WTC11 (cell line): ENCODE measurements around the gene GALNTL6.
"Not testable (repeated sequence)": the region's sequence is repeated elsewhere in the genome, so short reads cannot be mapped to it uniquely, and the experiment has no call there.

Experiments
- CBFB ChIP-seq: sonication (generic); formaldehyde crosslinking; IDR thresholded peaks from 2 replicates; pipeline ENCODE4 v1.8.1; 2022; ENCODE audit warnings: mild to moderate bottlenecking, low read depth, missing genetic modification reagents
- NR1H2 ChIP-seq: sonication (generic); formaldehyde crosslinking; IDR thresholded peaks from 2 replicates; pipeline ENCODE4 v1.9.0; 2021; ENCODE audit warnings: mild to moderate bottlenecking, moderate library complexity, missing genetic modification reagents
- NR3C1 ChIP-seq: sonication (generic); formaldehyde crosslinking; conservative IDR thresholded peaks from 2 replicates; pipeline ENCODE4 v1.8.1; 2023; ENCODE audit warnings: low read depth, mild to moderate bottlenecking, missing genetic modification reagents
- TF ChIP-seq, protein P1 (sequence below): fragments of 200-600 bp; IDR thresholded peaks from 2 replicates; pipeline ENCODE4 v1.8.0; 2022; ENCODE audit warnings: antibody characterized with exemption
- TF ChIP-seq, protein P2 (sequence below): sonication (generic); formaldehyde crosslinking; IDR thresholded peaks from 2 replicates; pipeline ENCODE4 v1.8.1; 2023; ENCODE audit warnings: mild to moderate bottlenecking, missing genetic modification reagents, moderate library complexity
- TF ChIP-seq, protein P3 (sequence below): sonication (generic); formaldehyde crosslinking; conservative IDR thresholded peaks from 2 replicates; pipeline ENCODE4 v1.8.1; 2023; ENCODE audit warnings: mild to moderate bottlenecking, low read depth, missing genetic modification reagents, moderate library complexity
- TF ChIP-seq, protein P4 (sequence below): fragments of 250-450 bp; sonication (Bioruptor Pico); IDR thresholded peaks from 2 replicates; pipeline ENCODE4 v2.1.2; 2022; ENCODE audit warnings: mild to moderate bottlenecking, moderate library complexity

DNA sequence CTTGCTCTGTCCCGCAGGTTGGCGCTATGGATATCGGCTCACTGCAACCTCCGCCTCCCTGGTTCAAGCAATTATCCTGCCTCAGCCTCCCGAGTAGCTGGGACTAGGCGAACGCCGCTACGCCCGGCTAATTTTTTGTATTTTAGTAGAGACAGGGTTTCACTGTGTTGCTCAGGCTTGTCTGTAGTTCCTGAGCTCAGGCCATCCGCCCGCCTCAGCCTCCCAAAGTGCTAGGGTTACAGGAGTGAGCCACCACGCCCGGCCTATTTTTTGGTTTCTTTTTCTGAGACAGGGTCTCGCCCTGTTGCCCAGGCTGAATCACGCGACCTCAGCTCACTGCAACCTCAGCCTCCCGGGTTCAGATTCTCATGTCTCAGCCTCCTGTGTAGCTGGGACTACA, 984.1 kb downstream of the GALNTL6 start:
- TF ChIP-seq, protein P1, sequence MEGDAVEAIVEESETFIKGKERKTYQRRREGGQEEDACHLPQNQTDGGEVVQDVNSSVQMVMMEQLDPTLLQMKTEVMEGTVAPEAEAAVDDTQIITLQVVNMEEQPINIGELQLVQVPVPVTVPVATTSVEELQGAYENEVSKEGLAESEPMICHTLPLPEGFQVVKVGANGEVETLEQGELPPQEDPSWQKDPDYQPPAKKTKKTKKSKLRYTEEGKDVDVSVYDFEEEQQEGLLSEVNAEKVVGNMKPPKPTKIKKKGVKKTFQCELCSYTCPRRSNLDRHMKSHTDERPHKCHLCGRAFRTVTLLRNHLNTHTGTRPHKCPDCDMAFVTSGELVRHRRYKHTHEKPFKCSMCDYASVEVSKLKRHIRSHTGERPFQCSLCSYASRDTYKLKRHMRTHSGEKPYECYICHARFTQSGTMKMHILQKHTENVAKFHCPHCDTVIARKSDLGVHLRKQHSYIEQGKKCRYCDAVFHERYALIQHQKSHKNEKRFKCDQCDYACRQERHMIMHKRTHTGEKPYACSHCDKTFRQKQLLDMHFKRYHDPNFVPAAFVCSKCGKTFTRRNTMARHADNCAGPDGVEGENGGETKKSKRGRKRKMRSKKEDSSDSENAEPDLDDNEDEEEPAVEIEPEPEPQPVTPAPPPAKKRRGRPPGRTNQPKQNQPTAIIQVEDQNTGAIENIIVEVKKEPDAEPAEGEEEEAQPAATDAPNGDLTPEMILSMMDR, result not testable (repeated sequence)
- TF ChIP-seq NR1H2, NR3C1, CBFB (CRISPR knock-in tag): not testable (repeated sequence)
- TF ChIP-seq, protein P2, sequence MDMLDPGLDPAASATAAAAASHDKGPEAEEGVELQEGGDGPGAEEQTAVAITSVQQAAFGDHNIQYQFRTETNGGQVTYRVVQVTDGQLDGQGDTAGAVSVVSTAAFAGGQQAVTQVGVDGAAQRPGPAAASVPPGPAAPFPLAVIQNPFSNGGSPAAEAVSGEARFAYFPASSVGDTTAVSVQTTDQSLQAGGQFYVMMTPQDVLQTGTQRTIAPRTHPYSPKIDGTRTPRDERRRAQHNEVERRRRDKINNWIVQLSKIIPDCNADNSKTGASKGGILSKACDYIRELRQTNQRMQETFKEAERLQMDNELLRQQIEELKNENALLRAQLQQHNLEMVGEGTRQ, result not testable (repeated sequence)
- TF ChIP-seq, protein P3, sequence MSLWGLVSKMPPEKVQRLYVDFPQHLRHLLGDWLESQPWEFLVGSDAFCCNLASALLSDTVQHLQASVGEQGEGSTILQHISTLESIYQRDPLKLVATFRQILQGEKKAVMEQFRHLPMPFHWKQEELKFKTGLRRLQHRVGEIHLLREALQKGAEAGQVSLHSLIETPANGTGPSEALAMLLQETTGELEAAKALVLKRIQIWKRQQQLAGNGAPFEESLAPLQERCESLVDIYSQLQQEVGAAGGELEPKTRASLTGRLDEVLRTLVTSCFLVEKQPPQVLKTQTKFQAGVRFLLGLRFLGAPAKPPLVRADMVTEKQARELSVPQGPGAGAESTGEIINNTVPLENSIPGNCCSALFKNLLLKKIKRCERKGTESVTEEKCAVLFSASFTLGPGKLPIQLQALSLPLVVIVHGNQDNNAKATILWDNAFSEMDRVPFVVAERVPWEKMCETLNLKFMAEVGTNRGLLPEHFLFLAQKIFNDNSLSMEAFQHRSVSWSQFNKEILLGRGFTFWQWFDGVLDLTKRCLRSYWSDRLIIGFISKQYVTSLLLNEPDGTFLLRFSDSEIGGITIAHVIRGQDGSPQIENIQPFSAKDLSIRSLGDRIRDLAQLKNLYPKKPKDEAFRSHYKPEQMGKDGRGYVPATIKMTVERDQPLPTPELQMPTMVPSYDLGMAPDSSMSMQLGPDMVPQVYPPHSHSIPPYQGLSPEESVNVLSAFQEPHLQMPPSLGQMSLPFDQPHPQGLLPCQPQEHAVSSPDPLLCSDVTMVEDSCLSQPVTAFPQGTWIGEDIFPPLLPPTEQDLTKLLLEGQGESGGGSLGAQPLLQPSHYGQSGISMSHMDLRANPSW, result not testable (repeated sequence)
- TF ChIP-seq, protein P4, sequence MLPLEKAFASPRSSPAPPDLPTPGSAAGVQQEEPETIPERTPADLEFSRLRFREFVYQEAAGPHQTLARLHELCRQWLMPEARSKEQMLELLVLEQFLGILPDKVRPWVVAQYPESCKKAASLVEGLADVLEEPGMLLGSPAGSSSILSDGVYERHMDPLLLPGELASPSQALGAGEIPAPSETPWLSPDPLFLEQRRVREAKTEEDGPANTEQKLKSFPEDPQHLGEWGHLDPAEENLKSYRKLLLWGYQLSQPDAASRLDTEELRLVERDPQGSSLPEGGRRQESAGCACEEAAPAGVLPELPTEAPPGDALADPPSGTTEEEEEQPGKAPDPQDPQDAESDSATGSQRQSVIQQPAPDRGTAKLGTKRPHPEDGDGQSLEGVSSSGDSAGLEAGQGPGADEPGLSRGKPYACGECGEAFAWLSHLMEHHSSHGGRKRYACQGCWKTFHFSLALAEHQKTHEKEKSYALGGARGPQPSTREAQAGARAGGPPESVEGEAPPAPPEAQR, result not testable (repeated sequence)
